Peyer's patch (tissue), 4 donors: ENCODE results near the gene RAPGEFL1. TPM values are rescaled to one million over a fixed set of nuclear protein-coding genes. Genes with fewer than 3 reads are reported as not detected.

Experiments used
- DNase-seq, 3 donors: peaks; one replicate each; pipeline ENCODE4 v3.0.0-alpha.2; 2017 to 2019
- H3K27ac ChIP-seq, 4 donors: fragments of 200-600 bp; sonication (generic); one replicate each; pipeline ENCODE4 v1.5.1; 2016 to 2019
- H3K27me3 ChIP-seq, 2 donors: fragments of 200-600 bp; sonication (generic); one replicate each; pipeline ENCODE4 v1.5.1; 2019
- H3K36me3 ChIP-seq, 3 donors: fragments of 200-600 bp; sonication (generic); one replicate each; pipeline ENCODE4 v1.5.1; 2016 to 2019
- H3K4me1 ChIP-seq, 4 donors: fragments of 200-600 bp; sonication (generic); one replicate each; pipeline ENCODE4 v1.5.1; 2016 to 2019
- H3K4me3 ChIP-seq, 4 donors: fragments of 200-600 bp; sonication (generic); 1 replicate in 3 of 4; 2 replicates in 1 of 4; pipeline ENCODE4 v1.5.1; 2016 to 2019; ENCODE audit warnings: mild to moderate bottlenecking in 1 of 4
- H3K9me3 ChIP-seq, 4 donors: fragments of 200-600 bp; sonication (generic); one replicate each; pipeline ENCODE4 v1.5.1; 2016 to 2019; ENCODE audit warnings: mild to moderate bottlenecking in 1 of 4
- POLR2A ChIP-seq, 2 donors: fragments of 450-650 bp; IDR thresholded peaks; one replicate each; pipeline ENCODE4 v1.5.1; 2017; ENCODE audit warnings: antibody characterized with exemption in 2 of 2, mild to moderate bottlenecking in 2 of 2, moderate library complexity in 2 of 2
- total RNA-seq, 4 donors: library from RNA; depleted of rRNA; stranded (reverse); fragments of >200 nt; gene quantifications; one replicate each; pipeline ENCODE4 v1.1.0, GENCODE V29; 2016
- TF ChIP-seq, protein P1 (sequence below), 6 experiments: fragments of 450-650 bp in 4 of 6; fragments of 200-600 bp in 2 of 6; sonication (generic) in 1 of 6; IDR thresholded peaks; one replicate each; pipeline ENCODE4 v1.5.1; 2017 to 2019; ENCODE audit warnings: antibody characterized with exemption in 6 of 6, mild to moderate bottlenecking in 3 of 6, moderate library complexity in 1 of 6

Gene RAPGEFL1
- total RNA-seq, 4 donors from 2014 or later = 56.9 to 317 (median 207) TPM

DNA sequence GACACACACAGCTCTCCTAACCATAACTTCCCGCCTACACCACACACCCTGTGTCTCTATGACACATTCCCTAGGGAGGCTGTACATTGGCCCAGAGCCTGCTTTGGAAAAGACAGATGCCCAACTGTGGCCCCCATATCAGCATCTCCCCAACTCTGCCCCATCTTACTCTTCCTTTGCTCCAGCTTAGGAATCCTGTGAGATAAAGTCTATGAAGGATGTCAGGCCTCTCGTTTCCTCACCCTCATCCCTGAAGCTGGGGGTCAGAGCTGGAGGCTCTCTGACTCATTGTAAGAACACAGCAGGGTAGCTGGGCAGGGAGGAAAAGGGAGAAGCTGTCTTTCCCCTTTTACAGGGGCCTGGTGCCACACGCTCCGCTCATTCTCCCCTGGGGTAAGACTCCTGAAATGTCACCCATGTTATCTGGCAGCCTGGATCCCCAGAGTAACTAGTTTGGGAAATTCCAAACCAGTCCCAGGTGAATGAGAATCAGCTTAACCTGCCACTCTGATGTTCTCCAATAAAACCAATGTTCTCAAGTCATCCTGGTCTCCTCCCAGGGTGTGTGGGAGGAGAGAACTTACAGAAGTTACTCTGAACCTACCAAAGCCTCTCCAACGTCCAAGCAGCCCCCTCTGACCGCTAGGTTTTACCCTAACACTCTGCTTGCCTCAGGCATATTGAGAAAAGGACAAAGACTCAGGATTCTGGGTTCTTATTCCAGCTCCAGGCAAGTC lies 2.8 kb downstream of the RAPGEFL1 start:
- H3K36me3 ChIP-seq = no peaks in the 10 kb centered on the region
- peak overlapping the region in 2 of 4 donors; percentile 66 to 74 for H3K4me3 ChIP-seq
- peak in 1 of 2 donors; percentile 45 for TF ChIP-seq POLR2A (IDR thresholded peaks at IDR 0.05)
- TF ChIP-seq, protein P1, sequence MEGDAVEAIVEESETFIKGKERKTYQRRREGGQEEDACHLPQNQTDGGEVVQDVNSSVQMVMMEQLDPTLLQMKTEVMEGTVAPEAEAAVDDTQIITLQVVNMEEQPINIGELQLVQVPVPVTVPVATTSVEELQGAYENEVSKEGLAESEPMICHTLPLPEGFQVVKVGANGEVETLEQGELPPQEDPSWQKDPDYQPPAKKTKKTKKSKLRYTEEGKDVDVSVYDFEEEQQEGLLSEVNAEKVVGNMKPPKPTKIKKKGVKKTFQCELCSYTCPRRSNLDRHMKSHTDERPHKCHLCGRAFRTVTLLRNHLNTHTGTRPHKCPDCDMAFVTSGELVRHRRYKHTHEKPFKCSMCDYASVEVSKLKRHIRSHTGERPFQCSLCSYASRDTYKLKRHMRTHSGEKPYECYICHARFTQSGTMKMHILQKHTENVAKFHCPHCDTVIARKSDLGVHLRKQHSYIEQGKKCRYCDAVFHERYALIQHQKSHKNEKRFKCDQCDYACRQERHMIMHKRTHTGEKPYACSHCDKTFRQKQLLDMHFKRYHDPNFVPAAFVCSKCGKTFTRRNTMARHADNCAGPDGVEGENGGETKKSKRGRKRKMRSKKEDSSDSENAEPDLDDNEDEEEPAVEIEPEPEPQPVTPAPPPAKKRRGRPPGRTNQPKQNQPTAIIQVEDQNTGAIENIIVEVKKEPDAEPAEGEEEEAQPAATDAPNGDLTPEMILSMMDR (IDR thresholded peaks at IDR 0.05) = no peak
- no peak for DNase-seq
- no peaks in the 10 kb centered on the region for H3K9me3 ChIP-seq
- H3K27me3 ChIP-seq = no peaks in the 10 kb centered on the region
- peaks cover 0 to 34% (median 14%) of the 10 kb centered on the region in 4 donors for H3K4me1 ChIP-seq
- peak overlapping the region in 3 of 4 donors; percentile 89 to 96 (median 91) for H3K27ac ChIP-seq

DNA sequence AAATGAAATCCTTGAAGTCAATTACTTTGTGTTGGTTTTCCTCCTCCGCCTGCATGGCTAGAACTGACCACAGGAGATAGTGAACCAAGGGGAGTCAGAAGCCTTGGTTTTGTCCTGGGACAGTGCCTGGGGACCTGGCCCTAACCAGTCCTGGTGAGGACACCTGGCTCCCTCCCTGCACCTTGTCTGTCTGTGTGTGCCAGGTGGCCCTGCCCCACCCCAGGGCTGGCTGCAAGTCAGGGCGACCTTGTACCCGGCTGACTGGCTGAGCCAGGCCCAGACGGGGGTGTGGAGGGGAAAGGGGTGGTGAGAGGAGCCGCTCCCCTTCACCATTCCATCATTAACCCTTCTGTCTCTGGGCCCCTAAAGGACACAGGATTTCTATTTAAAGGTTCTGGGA lies 3.4 kb downstream of the RAPGEFL1 start:
- peak in 2 of 3 donors; percentile 92 to 94 for DNase-seq
- Histone ChIP-seq H3K4me1 (peaks cover 0 to 34% (median 14%) of the 10 kb centered on the region in 4 donors), H3K4me3 (peak overlapping the region in 2 of 4 donors; percentile 35 to 66), H3K9me3 (no peaks in the 10 kb centered on the region), H3K27ac (peak overlapping the region in 3 of 4 donors; percentile 89 to 96 (median 91)), H3K36me3 (no peaks in the 10 kb centered on the region), H3K27me3 (no peaks in the 10 kb centered on the region)
- TF ChIP-seq POLR2A (IDR thresholded peaks at IDR 0.05) = peak; percentile 95 to 98
- TF ChIP-seq, protein P1 (IDR thresholded peaks at IDR 0.05) = no peak

DNA sequence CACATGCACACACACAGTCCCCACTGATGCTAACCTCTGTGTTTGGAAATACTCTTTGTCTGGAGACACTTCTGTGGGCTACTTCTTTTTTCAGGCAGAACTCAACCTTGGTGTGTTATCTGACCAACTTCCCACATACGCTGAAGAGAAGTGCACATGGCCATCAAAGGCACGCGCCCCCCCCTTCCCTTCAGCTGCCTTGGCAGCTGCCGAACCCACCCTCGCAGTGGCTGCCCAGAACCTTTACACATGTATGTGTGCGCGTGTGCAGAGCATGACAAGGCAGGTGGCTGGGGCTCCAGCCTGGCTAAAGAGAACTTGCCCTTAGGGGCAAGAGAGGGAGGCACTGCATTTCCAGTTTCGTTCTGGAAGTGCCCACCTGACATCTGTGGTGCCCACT lies 3.9 kb downstream of the RAPGEFL1 start:
- Histone ChIP-seq H3K9me3 (no peaks in the 10 kb centered on the region), H3K36me3 (no peaks in the 10 kb centered on the region), H3K4me1 (peaks cover 0 to 30% (median 14%) of the 10 kb centered on the region in 4 donors), H3K27ac (peak overlapping the region in 3 of 4 donors; percentile 67 to 96 (median 91)), H3K27me3 (no peaks in the 10 kb centered on the region), H3K4me3 (peak overlapping the region in 2 of 4 donors; percentile 20 to 35)
- DNase-seq = no peak
- TF ChIP-seq, protein P1 (IDR thresholded peaks at IDR 0.05) = no peak
- TF ChIP-seq POLR2A (IDR thresholded peaks at IDR 0.05) = no peak

DNA sequence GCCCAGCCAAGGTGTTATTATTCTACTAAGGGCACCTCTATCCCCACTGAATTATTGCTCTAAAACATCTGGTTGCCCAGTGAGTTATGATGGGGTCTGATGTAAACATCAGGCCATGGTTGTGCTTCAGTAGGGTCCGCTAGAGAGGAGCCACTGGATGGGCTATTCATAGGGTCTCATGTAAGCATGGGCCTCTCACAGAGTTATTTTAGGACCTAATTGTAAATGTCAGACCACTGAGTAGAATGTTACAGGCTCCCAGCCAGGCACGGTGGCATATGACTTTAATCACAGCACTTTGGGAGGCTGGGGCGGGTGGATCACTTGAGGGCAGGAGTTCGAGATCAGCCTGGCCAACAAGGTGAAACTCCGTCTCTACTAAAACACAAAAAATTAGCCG lies 5.3 kb downstream of the RAPGEFL1 start:
- DNase-seq = no peak
- peaks cover 0 to 18% (median 6%) of the 10 kb centered on the region in 4 donors for H3K4me1 ChIP-seq
- TF ChIP-seq, protein P1 (IDR thresholded peaks at IDR 0.05) = no peak
- no peak for TF ChIP-seq POLR2A (IDR thresholded peaks at IDR 0.05)
- no peaks in the 10 kb centered on the region for H3K27me3 ChIP-seq
- no peaks in the 10 kb centered on the region for H3K9me3 ChIP-seq
- H3K27ac ChIP-seq = peak overlapping the region in 2 of 4 donors; percentile 91 to 96
- no peak overlapping the region for H3K4me3 ChIP-seq
- H3K36me3 ChIP-seq = no peaks in the 10 kb centered on the region

DNA sequence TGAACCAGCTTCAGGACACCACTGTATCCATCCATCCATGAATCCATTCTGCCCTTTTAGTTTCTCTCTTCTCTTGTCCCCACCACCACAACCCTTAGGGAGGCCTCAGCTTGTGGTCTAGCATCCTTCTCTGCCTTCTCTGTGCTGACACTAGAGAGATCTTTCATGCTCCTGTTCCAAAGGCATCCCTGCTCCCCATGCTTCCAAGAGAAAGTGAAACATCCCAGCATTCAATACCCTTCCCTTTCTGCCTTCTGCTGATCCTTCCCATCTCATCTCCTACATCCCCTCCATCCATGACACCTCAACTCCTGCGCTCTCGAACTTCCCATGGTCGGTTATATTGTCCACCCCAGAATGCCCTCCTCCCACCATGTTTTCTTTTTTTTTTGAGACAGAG lies 10.0 kb downstream of the RAPGEFL1 start:
- no peak for DNase-seq
- Histone ChIP-seq H3K4me1 (peaks cover 0 to 20% (median 6%) of the 10 kb centered on the region in 4 donors), H3K36me3 (peaks cover 0 to 21% (median 0%) of the 10 kb centered on the region in 3 donors), H3K9me3 (no peaks in the 10 kb centered on the region), H3K27ac (no peak overlapping the region), H3K4me3 (no peak overlapping the region), H3K27me3 (no peaks in the 10 kb centered on the region)
- TF ChIP-seq POLR2A (IDR thresholded peaks at IDR 0.05) = no peak
- TF ChIP-seq, protein P1 (IDR thresholded peaks at IDR 0.05) = no peak
